ENCODE measurements around the gene WSCD1.

The WSCD1 gene

DNA sequence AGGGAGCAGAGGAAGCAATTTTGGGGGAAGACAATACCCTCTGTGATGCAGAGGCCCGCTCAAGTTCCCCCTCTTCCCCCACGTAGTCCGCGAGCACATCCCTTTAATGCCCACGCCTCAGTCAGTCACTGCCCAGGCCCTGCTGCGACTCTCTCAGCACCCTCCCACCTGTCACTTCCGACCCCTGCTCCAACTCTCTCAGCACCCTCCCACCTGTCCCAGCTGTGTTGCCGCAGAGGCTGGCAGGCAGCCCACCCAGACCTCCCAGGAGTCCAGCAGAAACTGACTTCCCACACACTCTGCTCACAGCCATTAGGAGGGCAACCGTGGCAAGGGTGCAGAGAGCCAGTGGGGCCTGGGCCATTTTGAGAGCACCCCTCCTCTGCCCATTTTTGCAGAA lies 92.7 kb downstream of the WSCD1 start (continued):
- TF ChIP-seq, protein P1, sequence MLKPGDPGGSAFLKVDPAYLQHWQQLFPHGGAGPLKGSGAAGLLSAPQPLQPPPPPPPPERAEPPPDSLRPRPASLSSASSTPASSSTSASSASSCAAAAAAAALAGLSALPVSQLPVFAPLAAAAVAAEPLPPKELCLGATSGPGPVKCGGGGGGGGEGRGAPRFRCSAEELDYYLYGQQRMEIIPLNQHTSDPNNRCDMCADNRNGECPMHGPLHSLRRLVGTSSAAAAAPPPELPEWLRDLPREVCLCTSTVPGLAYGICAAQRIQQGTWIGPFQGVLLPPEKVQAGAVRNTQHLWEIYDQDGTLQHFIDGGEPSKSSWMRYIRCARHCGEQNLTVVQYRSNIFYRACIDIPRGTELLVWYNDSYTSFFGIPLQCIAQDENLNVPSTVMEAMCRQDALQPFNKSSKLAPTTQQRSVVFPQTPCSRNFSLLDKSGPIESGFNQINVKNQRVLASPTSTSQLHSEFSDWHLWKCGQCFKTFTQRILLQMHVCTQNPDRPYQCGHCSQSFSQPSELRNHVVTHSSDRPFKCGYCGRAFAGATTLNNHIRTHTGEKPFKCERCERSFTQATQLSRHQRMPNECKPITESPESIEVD (tag by site-specific recombination; IDR thresholded peaks at IDR 0.05) = no peak
- TF ChIP-seq ZNF677 (tag by site-specific recombination; IDR thresholded peaks at IDR 0.05) = no peak
- TF ChIP-seq, protein P2, sequence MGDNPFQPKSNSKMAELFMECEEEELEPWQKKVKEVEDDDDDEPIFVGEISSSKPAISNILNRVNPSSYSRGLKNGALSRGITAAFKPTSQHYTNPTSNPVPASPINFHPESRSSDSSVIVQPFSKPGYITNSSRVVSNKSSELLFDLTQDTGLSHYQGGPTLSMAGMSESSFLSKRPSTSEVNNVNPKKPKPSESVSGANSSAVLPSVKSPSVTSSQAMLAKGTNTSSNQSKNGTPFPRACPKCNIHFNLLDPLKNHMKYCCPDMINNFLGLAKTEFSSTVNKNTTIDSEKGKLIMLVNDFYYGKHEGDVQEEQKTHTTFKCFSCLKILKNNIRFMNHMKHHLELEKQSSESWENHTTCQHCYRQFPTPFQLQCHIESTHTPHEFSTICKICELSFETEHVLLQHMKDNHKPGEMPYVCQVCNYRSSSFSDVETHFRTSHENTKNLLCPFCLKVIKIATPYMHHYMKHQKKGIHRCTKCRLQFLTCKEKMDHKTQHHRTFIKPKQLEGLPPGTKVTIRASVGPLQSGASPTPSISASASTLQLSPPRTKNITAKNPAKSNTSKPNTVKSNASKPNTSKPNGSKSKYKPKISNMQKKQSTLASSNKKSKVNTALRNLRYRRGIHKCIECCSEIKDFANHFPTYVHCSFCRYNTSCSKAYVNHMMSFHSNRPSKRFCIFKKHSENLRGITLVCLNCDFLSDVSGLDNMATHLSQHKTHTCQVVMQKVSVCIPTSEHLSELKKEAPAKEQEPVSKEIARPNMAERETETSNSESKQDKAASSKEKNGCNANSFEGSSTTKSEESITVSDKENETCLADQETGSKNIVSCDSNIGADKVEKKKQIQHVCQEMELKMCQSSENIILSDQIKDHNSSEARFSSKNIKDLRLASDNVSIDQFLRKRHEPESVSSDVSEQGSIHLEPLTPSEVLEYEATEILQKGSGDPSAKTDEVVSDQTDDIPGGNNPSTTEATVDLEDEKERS (tag by site-specific recombination; IDR thresholded peaks at IDR 0.05) = no peak
- TF ChIP-seq ZNF404 (tag by site-specific recombination; IDR thresholded peaks at IDR 0.05) = no peak
- TF ChIP-seq EGR2 (tag by site-specific recombination; IDR thresholded peaks at IDR 0.05; ENCODE audit: low read depth) = peak; percentile 99

DNA sequence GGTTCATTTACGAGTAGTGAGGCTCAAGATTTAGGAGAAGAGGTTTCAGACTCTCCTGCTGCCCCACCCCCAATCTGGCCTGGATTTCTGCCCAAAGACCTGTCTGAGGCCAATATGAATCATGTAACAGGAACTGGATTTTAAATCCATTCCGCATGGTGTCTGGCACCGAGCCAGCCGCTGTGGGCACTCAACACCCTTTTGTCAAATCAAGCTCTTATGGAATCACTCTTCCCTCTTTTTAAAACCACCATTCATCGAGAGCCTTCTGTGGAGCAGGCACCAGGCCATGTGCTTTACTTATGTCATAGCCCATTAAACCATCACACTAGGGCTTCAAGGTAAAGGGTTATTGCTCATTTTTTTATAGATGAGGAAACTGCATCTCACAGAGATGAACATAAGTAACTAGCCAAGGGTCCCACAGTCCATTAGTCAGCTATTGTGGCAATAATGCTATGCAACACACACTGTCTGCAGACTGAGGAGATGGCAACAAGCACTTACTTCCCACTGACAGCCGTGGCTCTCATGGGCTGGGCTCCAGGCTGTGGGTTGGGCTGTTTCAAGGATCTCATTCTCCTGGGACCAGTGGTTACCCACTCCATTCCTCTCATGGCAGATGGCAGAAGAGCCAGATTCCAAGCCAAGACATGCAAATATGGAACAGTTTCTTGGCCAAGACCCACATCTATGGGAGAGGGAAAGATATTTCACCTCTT lies 93.6 kb downstream of the WSCD1 start:
- Histone ChIP-seq H3K4me1 (ENCODE audit: control insufficient read depth, insufficient read depth, low read length) (peaks cover 28% of the 10 kb centered on the region), H3K9me3 (ENCODE audit: control insufficient read depth, insufficient read depth, low read depth, low read length) (no peaks in the 10 kb centered on the region), H3K27ac (ENCODE audit: extremely low read depth, low read depth, low read length) (0 out of 2 replicates have a peak overlapping the region, but pooled peaks have one; percentile 27), H3K4me3 (ENCODE audit: low read depth, low read length) (no peak overlapping the region), H3K36me3 (ENCODE audit: control insufficient read depth in 2 of 2, insufficient read depth in 1 of 2, low read length in 2 of 2) (no peaks in the 10 kb centered on the region)
- ChIA-PET CTCF (interaction anchor here (1.1 kb wide), 1 partner anchor 24 kb away, joined by 4 read pairs; no protein-coding TSS in a partner anchor), POLR2A (interaction anchor here (0.5 to 0.6 kb wide), 2 partner anchors 22 to 1062 kb away, joined by 4 to 6 read pairs; no protein-coding TSS in a partner anchor)
- peak; percentile 77 for TF ChIP-seq ZNF660 (tag by site-specific recombination; IDR thresholded peaks at IDR 0.05)
- peak; percentile 54 for TF ChIP-seq ZBTB20 (tag by site-specific recombination; IDR thresholded peaks at IDR 0.05)
- peak; percentile 35; the same call in 1 of the 2 replicates for TF ChIP-seq ZFHX2 (tag by site-specific recombination; conservative IDR thresholded peaks at IDR 0.05)
- TF ChIP-seq ZNF175 (tag by site-specific recombination; IDR thresholded peaks at IDR 0.05) = no peak
- TF ChIP-seq, protein P3, sequence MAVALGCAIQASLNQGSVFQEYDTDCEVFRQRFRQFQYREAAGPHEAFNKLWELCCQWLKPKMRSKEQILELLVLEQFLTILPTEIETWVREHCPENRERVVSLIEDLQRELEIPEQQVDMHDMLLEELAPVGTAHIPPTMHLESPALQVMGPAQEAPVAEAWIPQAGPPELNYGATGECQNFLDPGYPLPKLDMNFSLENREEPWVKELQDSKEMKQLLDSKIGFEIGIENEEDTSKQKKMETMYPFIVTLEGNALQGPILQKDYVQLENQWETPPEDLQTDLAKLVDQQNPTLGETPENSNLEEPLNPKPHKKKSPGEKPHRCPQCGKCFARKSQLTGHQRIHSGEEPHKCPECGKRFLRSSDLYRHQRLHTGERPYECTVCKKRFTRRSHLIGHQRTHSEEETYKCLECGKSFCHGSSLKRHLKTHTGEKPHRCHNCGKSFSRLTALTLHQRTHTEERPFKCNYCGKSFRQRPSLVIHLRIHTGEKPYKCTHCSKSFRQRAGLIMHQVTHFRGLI (tag by site-specific recombination; IDR thresholded peaks at IDR 0.05) = peak; percentile 87
- 0 out of 2 replicates have a peak, but pooled peaks have one; percentile 18 for TF ChIP-seq ZNF394 (tag by site-specific recombination; IDR thresholded peaks at IDR 0.05; ENCODE audit: borderline replicate concordance)
- 0 out of 2 replicates have a peak, but pooled peaks have one; percentile 53 for TF ChIP-seq ZNF561 (tag by site-specific recombination; IDR thresholded peaks at IDR 0.05; ENCODE audit: borderline replicate concordance)
- peak; percentile 34; the same call in 1 of the 2 replicates for TF ChIP-seq SP7 (tag by site-specific recombination; IDR thresholded peaks at IDR 0.05)
- TF ChIP-seq, protein P4, sequence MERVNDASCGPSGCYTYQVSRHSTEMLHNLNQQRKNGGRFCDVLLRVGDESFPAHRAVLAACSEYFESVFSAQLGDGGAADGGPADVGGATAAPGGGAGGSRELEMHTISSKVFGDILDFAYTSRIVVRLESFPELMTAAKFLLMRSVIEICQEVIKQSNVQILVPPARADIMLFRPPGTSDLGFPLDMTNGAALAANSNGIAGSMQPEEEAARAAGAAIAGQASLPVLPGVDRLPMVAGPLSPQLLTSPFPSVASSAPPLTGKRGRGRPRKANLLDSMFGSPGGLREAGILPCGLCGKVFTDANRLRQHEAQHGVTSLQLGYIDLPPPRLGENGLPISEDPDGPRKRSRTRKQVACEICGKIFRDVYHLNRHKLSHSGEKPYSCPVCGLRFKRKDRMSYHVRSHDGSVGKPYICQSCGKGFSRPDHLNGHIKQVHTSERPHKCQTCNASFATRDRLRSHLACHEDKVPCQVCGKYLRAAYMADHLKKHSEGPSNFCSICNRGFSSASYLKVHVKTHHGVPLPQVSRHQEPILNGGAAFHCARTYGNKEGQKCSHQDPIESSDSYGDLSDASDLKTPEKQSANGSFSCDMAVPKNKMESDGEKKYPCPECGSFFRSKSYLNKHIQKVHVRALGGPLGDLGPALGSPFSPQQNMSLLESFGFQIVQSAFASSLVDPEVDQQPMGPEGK (tag by site-specific recombination; IDR thresholded peaks at IDR 0.05) = peak; percentile 40; the same call in 1 of the 2 replicates
- peak; percentile 58; the same call in 1 of the 2 replicates for TF ChIP-seq ZBTB8A (tag by site-specific recombination; IDR thresholded peaks at IDR 0.05)
- TF ChIP-seq, protein P5, sequence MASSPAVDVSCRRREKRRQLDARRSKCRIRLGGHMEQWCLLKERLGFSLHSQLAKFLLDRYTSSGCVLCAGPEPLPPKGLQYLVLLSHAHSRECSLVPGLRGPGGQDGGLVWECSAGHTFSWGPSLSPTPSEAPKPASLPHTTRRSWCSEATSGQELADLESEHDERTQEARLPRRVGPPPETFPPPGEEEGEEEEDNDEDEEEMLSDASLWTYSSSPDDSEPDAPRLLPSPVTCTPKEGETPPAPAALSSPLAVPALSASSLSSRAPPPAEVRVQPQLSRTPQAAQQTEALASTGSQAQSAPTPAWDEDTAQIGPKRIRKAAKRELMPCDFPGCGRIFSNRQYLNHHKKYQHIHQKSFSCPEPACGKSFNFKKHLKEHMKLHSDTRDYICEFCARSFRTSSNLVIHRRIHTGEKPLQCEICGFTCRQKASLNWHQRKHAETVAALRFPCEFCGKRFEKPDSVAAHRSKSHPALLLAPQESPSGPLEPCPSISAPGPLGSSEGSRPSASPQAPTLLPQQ (tag by site-specific recombination; IDR thresholded peaks at IDR 0.05) = peak; percentile 77; the same call in 1 of the 2 replicates
- peak; percentile 59 for TF ChIP-seq FEZF1 (tag by site-specific recombination; IDR thresholded peaks at IDR 0.05)
- TF ChIP-seq, protein P6, sequence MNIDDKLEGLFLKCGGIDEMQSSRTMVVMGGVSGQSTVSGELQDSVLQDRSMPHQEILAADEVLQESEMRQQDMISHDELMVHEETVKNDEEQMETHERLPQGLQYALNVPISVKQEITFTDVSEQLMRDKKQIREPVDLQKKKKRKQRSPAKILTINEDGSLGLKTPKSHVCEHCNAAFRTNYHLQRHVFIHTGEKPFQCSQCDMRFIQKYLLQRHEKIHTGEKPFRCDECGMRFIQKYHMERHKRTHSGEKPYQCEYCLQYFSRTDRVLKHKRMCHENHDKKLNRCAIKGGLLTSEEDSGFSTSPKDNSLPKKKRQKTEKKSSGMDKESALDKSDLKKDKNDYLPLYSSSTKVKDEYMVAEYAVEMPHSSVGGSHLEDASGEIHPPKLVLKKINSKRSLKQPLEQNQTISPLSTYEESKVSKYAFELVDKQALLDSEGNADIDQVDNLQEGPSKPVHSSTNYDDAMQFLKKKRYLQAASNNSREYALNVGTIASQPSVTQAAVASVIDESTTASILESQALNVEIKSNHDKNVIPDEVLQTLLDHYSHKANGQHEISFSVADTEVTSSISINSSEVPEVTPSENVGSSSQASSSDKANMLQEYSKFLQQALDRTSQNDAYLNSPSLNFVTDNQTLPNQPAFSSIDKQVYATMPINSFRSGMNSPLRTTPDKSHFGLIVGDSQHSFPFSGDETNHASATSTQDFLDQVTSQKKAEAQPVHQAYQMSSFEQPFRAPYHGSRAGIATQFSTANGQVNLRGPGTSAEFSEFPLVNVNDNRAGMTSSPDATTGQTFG (tag by site-specific recombination; IDR thresholded peaks at IDR 0.05; ENCODE audit: borderline replicate concordance) = no peak
- TF ChIP-seq ZEB2 (tag by site-specific recombination; IDR thresholded peaks at IDR 0.05) = no peak
- TF ChIP-seq, protein P7, sequence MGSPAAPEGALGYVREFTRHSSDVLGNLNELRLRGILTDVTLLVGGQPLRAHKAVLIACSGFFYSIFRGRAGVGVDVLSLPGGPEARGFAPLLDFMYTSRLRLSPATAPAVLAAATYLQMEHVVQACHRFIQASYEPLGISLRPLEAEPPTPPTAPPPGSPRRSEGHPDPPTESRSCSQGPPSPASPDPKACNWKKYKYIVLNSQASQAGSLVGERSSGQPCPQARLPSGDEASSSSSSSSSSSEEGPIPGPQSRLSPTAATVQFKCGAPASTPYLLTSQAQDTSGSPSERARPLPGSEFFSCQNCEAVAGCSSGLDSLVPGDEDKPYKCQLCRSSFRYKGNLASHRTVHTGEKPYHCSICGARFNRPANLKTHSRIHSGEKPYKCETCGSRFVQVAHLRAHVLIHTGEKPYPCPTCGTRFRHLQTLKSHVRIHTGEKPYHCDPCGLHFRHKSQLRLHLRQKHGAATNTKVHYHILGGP (tag by site-specific recombination; IDR thresholded peaks at IDR 0.05) = peak; percentile 18; the same call in 1 of the 2 replicates

Data from HEK293 (cell line).